Measurements from ENCODE around the gene CTBP2. TPM values are rescaled to one million over a fixed set of nuclear protein-coding genes. Genes with fewer than 3 reads are reported as not detected.
A peak's percentile ranks its signal among the peaks of the same experiment; 100 is the strongest.

CTBP2 gene
- polyA plus RNA-seq, 1 donor (not counting 4 experiments of a cell fraction or from before 2014, with no cell fraction given), result 76.0 TPM

DNA sequence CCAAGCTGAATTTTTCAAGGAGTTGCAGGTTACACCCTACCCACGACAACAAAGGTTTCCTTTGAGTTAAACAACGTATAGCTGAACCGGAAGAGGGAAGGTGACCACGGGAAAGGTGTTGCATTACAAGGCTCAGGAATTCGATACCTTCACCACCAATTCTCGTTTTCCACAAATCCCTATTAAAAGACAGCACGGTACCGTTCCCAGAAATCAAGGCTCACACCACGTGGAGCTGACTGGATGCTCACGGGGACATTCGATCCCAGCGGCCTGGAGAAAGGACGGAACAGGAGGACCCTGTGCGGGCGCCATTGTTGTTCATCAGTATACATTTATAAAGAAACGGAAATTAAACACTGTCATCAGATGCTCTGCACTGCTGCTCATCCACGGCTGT, 56.4 kb downstream of the CTBP2 start:
- FAIRE-seq (no peak), DNase-seq (ENCODE audit: low read depth, low spot score) (no peak)
- Histone ChIP-seq H3K9me3 (ENCODE audit: control insufficient read depth, low read depth, low read length) (no peaks in the 10 kb centered on the region), H3K79me2 (ENCODE audit: control insufficient read depth, insufficient read depth, low read length) (peaks cover 98% of the 10 kb centered on the region), H2AFZ (ENCODE audit: control insufficient read depth, low read length) (no peak overlapping the region), H3K4me3 (ENCODE audit: control insufficient read depth in 2 of 3, extremely low read depth in 1 of 3, insufficient read depth in 2 of 3, low read depth in 1 of 3, low read length in 3 of 3) (no peak overlapping the region), H3K27me3 (ENCODE audit: control insufficient read depth, extremely low read depth, insufficient read depth, low read length) (no peaks in the 10 kb centered on the region), H4K20me1 (ENCODE audit: control insufficient read depth, extremely low read depth, insufficient read depth, low read length) (peaks cover 11% of the 10 kb centered on the region), H3K4me1 (ENCODE audit: control insufficient read depth, extremely low read depth, insufficient read depth, low read length) (peaks cover 8% of the 10 kb centered on the region), H3K36me3 (ENCODE audit: control insufficient read depth in 2 of 2, extremely low read depth in 1 of 2, insufficient read depth in 2 of 2, low read length in 2 of 2) (peaks cover 23 to 46% of the 10 kb centered on the region in 2 experiments), H3K9ac (ENCODE audit: control insufficient read depth, extremely low read depth, insufficient read depth, low read length) (no peak overlapping the region), H3K9me1 (ENCODE audit: control insufficient read depth, extremely low read depth, insufficient read depth, low read length) (no peaks in the 10 kb centered on the region), H3K4me2 (ENCODE audit: control insufficient read depth, extremely low read depth, insufficient read depth, low read depth, low read length) (no peak overlapping the region), H3K27ac (ENCODE audit: control insufficient read depth, insufficient read depth, low read length) (no peak overlapping the region)
- TF ChIP-seq EZH2 (IDR thresholded peaks at IDR 0.05; ENCODE audit: low read length), result no peak
- TF ChIP-seq, protein P1, sequence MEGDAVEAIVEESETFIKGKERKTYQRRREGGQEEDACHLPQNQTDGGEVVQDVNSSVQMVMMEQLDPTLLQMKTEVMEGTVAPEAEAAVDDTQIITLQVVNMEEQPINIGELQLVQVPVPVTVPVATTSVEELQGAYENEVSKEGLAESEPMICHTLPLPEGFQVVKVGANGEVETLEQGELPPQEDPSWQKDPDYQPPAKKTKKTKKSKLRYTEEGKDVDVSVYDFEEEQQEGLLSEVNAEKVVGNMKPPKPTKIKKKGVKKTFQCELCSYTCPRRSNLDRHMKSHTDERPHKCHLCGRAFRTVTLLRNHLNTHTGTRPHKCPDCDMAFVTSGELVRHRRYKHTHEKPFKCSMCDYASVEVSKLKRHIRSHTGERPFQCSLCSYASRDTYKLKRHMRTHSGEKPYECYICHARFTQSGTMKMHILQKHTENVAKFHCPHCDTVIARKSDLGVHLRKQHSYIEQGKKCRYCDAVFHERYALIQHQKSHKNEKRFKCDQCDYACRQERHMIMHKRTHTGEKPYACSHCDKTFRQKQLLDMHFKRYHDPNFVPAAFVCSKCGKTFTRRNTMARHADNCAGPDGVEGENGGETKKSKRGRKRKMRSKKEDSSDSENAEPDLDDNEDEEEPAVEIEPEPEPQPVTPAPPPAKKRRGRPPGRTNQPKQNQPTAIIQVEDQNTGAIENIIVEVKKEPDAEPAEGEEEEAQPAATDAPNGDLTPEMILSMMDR (optimal IDR thresholded peaks at IDR 0.05 in 1 of 3, IDR thresholded peaks at IDR 0.05 in 1 of 3, conservative IDR thresholded peaks at IDR 0.05 in 1 of 3; ENCODE audit: extremely low read depth in 1 of 3, insufficient read depth in 2 of 3, low read length in 3 of 3), result no peak
- dilution Hi-C loops (cut with MboI; ENCODE audit: extremely low pct_ligation_motif_present, low sequenced_read_pairs), result no loop called here

DNA sequence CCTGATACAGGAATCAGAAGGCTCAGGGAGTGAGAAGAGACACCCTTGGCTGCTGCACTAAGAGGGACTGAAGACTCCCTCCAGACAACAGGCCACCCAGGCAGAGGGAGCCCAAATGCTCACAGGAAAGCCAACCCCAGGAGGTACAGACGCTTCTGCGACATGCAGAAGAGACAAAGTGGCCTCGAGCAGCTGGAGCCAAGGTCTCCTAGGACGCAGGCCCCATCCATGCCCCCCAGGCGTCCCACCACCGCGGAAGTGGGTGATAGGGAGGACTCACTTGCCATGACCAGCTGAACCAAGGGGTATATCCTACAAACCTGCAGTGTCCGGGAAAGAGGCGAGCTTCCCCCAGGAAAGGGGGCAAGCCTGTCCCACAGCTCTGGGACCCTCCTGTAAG, 56.9 kb downstream of the CTBP2 start:
- Histone ChIP-seq H3K4me1 (ENCODE audit: control insufficient read depth, extremely low read depth, insufficient read depth, low read length) (peaks cover 8% of the 10 kb centered on the region), H3K27me3 (ENCODE audit: control insufficient read depth, extremely low read depth, insufficient read depth, low read length) (no peaks in the 10 kb centered on the region), H3K9me1 (ENCODE audit: control insufficient read depth, extremely low read depth, insufficient read depth, low read length) (no peaks in the 10 kb centered on the region), H3K9me3 (ENCODE audit: control insufficient read depth, low read depth, low read length) (no peaks in the 10 kb centered on the region), H3K36me3 (ENCODE audit: control insufficient read depth in 2 of 2, extremely low read depth in 1 of 2, insufficient read depth in 2 of 2, low read length in 2 of 2) (peaks cover 26 to 42% of the 10 kb centered on the region in 2 experiments), H3K9ac (ENCODE audit: control insufficient read depth, extremely low read depth, insufficient read depth, low read length) (no peak overlapping the region), H3K27ac (ENCODE audit: control insufficient read depth, insufficient read depth, low read length) (no peak overlapping the region), H2AFZ (ENCODE audit: control insufficient read depth, low read length) (no peak overlapping the region), H3K79me2 (ENCODE audit: control insufficient read depth, insufficient read depth, low read length) (peaks cover 98% of the 10 kb centered on the region), H4K20me1 (ENCODE audit: control insufficient read depth, extremely low read depth, insufficient read depth, low read length) (peaks cover 11% of the 10 kb centered on the region), H3K4me3 (ENCODE audit: control insufficient read depth in 2 of 3, extremely low read depth in 1 of 3, insufficient read depth in 2 of 3, low read depth in 1 of 3, low read length in 3 of 3) (no peak overlapping the region), H3K4me2 (ENCODE audit: control insufficient read depth, extremely low read depth, insufficient read depth, low read depth, low read length) (no peak overlapping the region)
- no peak for TF ChIP-seq EZH2 (IDR thresholded peaks at IDR 0.05; ENCODE audit: low read length)
- FAIRE-seq, result no peak
- dilution Hi-C loops (cut with MboI; ENCODE audit: extremely low pct_ligation_motif_present, low sequenced_read_pairs), result no loop called here
- DNase-seq (ENCODE audit: low read depth, low spot score), result no peak

DNA sequence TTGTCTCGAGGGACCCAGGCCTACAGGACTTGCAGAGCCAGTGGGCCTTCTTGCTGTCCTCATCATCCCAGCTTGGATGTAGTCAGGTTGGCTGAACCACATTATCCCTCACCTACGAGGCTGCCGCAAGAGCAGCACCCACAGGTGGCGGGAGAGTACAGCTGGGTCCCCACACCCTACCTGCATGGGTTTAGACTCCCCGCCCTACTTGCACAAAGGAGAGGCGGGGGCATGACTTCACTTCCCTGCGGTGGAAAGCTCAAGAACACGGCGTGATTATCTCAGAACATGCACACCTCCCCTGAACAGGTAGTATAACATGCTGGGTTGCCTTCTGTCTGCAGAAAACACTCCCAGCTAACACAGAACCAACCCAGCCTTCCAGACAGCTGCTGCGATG, 57.5 kb downstream of the CTBP2 start:
- dilution Hi-C loops (cut with MboI; ENCODE audit: extremely low pct_ligation_motif_present, low sequenced_read_pairs), result no loop called here
- no peaks in the 10 kb centered on the region for H3K9me3 ChIP-seq (ENCODE audit: control insufficient read depth, low read depth, low read length)
- DNase-seq (ENCODE audit: low read depth, low spot score) (peak; percentile 17), FAIRE-seq (peak; percentile 73)
- H3K79me2 ChIP-seq (ENCODE audit: control insufficient read depth, insufficient read depth, low read length), result peaks cover 97% of the 10 kb centered on the region
- H3K4me2 ChIP-seq (ENCODE audit: control insufficient read depth, extremely low read depth, insufficient read depth, low read depth, low read length), result no peak overlapping the region
- peaks cover 8% of the 10 kb centered on the region for H3K4me1 ChIP-seq (ENCODE audit: control insufficient read depth, extremely low read depth, insufficient read depth, low read length)
- no peak overlapping the region for H3K9ac ChIP-seq (ENCODE audit: control insufficient read depth, extremely low read depth, insufficient read depth, low read length)
- H3K36me3 ChIP-seq (ENCODE audit: control insufficient read depth in 2 of 2, extremely low read depth in 1 of 2, insufficient read depth in 2 of 2, low read length in 2 of 2), result peaks cover 25 to 40% of the 10 kb centered on the region in 2 experiments
- H3K9me1 ChIP-seq (ENCODE audit: control insufficient read depth, extremely low read depth, insufficient read depth, low read length), result no peaks in the 10 kb centered on the region
- TF ChIP-seq, protein P1 (optimal IDR thresholded peaks at IDR 0.05 in 1 of 3, IDR thresholded peaks at IDR 0.05 in 1 of 3, conservative IDR thresholded peaks at IDR 0.05 in 1 of 3; ENCODE audit: extremely low read depth in 1 of 3, insufficient read depth in 2 of 3, low read length in 3 of 3), result peak; percentile 28 to 58 (median 29)
- no peak for TF ChIP-seq EZH2 (IDR thresholded peaks at IDR 0.05; ENCODE audit: low read length)
- no peak overlapping the region for H2AFZ ChIP-seq (ENCODE audit: control insufficient read depth, low read length)
- no peak overlapping the region for H3K27ac ChIP-seq (ENCODE audit: control insufficient read depth, insufficient read depth, low read length)
- H4K20me1 ChIP-seq (ENCODE audit: control insufficient read depth, extremely low read depth, insufficient read depth, low read length), result peaks cover 11% of the 10 kb centered on the region
- no peaks in the 10 kb centered on the region for H3K27me3 ChIP-seq (ENCODE audit: control insufficient read depth, extremely low read depth, insufficient read depth, low read length)
- no peak overlapping the region for H3K4me3 ChIP-seq (ENCODE audit: control insufficient read depth in 2 of 3, extremely low read depth in 1 of 3, insufficient read depth in 2 of 3, low read depth in 1 of 3, low read length in 3 of 3)

Data from keratinocyte (primary cell).